MM.1S (cell line): ENCODE measurements around the gene THSD7B.

Source experiments
- DNase-seq: peaks from one replicate; pipeline ENCODE4 v3.0.0-alpha.2; 2015
- H2AFZ ChIP-seq: fragments of 300-600 bp; sonication (generic); 2 replicates; pipeline ENCODE4 v1.6.0; 2016; ENCODE audit warnings: antibody characterized with exemption, low read length
- H3F3A ChIP-seq: fragments of 300-600 bp; sonication (generic); 2 replicates; pipeline ENCODE4 v1.6.1; 2016; ENCODE audit warnings: mild to moderate bottlenecking, antibody characterized with exemption, low read length, moderate library complexity, mixed read lengths; ENCODE audit not compliant: insufficient read depth
- H3K27ac ChIP-seq: fragments of 300-600 bp; sonication (generic); 2 replicates; pipeline ENCODE4 v1.5.1; 2016; ENCODE audit warnings: mild to moderate bottlenecking, low read length
- H3K27me3 ChIP-seq: fragments of 300-600 bp; sonication (generic); replicated peaks from 2 replicates; pipeline ENCODE4 v1.6.0; 2016; ENCODE audit warnings: low read length; ENCODE audit not compliant: insufficient read depth
- H3K36me3 ChIP-seq: fragments of 300-600 bp; sonication (generic); replicated peaks from 2 replicates; pipeline ENCODE4 v1.6.1; 2016; ENCODE audit warnings: mild to moderate bottlenecking, low read length, mixed read lengths; ENCODE audit not compliant: insufficient read depth
- H3K4me1 ChIP-seq: fragments of 300-600 bp; sonication (generic); 2 replicates; pipeline ENCODE4 v1.6.1; 2016; ENCODE audit warnings: low read length, mixed read lengths
- H3K4me2 ChIP-seq: fragments of 300-600 bp; sonication (generic); 2 replicates; pipeline ENCODE4 v1.6.0; 2016; ENCODE audit warnings: low read depth, low read length
- H3K4me3 ChIP-seq: fragments of 300-600 bp; sonication (generic); 2 replicates; pipeline ENCODE4 v1.5.1; 2016; ENCODE audit warnings: low read length, mixed read lengths
- H3K79me2 ChIP-seq: fragments of 300-600 bp; sonication (generic); 2 replicates; pipeline ENCODE4 v1.6.1; 2016; ENCODE audit warnings: mixed run types, low read length, mixed read lengths
- H3K9ac ChIP-seq: fragments of 300-600 bp; sonication (generic); 2 replicates; pipeline ENCODE4 v1.6.1; 2016; ENCODE audit warnings: low read length, mixed read lengths
- H3K9me2 ChIP-seq: fragments of 300-600 bp; sonication (generic); replicated peaks from 2 replicates; pipeline ENCODE4 v1.6.1; 2016; ENCODE audit warnings: mild to moderate bottlenecking, low read length, mixed read lengths; ENCODE audit not compliant: insufficient read depth
- H3K9me3 ChIP-seq: fragments of 300-600 bp; sonication (generic); replicated peaks from 2 replicates; pipeline ENCODE4 v1.6.1; 2016; ENCODE audit warnings: mild to moderate bottlenecking, low read length, mixed read lengths; ENCODE audit not compliant: insufficient read depth
- H4K20me1 ChIP-seq: fragments of 300-600 bp; sonication (generic); 2 replicates; pipeline ENCODE4 v1.6.1; 2016; ENCODE audit warnings: mild to moderate bottlenecking, low read length, moderate library complexity, mixed read lengths; ENCODE audit not compliant: insufficient read depth
- CTCF ChIP-seq: fragments of 300-600 bp; sonication (generic); IDR thresholded peaks from 2 replicates; pipeline ENCODE4 v1.5.1; 2016; ENCODE audit warnings: antibody characterized with exemption, low read length, mixed read lengths
- EZH2 ChIP-seq: fragments of 300-600 bp; sonication (generic); optimal IDR thresholded peaks from 2 replicates; pipeline ENCODE3; 2017; ENCODE audit warnings: low read depth, mild to moderate bottlenecking, antibody characterized with exemption, low read length, mixed read lengths
- EZH2phosphoT487 ChIP-seq: fragments of 300-600 bp; sonication (generic); IDR thresholded peaks from 2 replicates; pipeline ENCODE4 v1.6.1; 2018; ENCODE audit warnings: antibody characterized with exemption, low read length

THSD7B gene

GRCh38 chr2:137180012-137180411 is 414.7 kb downstream of the THSD7B start:
- no peak for DNase-seq
- Histone ChIP-seq H3K36me3 (no peaks in the 10 kb centered on the region), H3F3A (no peaks in the 10 kb centered on the region), H3K4me2 (no peak overlapping the region), H3K9me2 (no peaks in the 10 kb centered on the region), H3K4me1 (no peaks in the 10 kb centered on the region), H3K27me3 (no peaks in the 10 kb centered on the region), H4K20me1 (no peaks in the 10 kb centered on the region), H3K4me3 (no peak overlapping the region), H3K9ac (no peak overlapping the region), H3K9me3 (no peaks in the 10 kb centered on the region), H2AFZ (no peak overlapping the region), H3K79me2 (no peaks in the 10 kb centered on the region), H3K27ac (no peak overlapping the region)
- TF ChIP-seq CTCF (no peak), EZH2phosphoT487 (no peak), EZH2 (no peak)

- no peak overlapping the region for H3K4me3 ChIP-seq
- H3K9ac ChIP-seq: no peak overlapping the region
- no peak overlapping the region for H2AFZ ChIP-seq
- H4K20me1 ChIP-seq: no peaks in the 10 kb centered on the region
- TF ChIP-seq EZH2phosphoT487 (no peak), EZH2 (no peak), CTCF (no peak)
- no peaks in the 10 kb centered on the region for H3K4me1 ChIP-seq
- no peak overlapping the region for H3K27ac ChIP-seq
- H3K79me2 ChIP-seq: no peaks in the 10 kb centered on the region
- no peaks in the 10 kb centered on the region for H3K9me2 ChIP-seq
- DNase-seq: no peak
- H3K9me3 ChIP-seq: no peaks in the 10 kb centered on the region
- no peak overlapping the region for H3K4me2 ChIP-seq
- no peaks in the 10 kb centered on the region for H3K36me3 ChIP-seq
- no peaks in the 10 kb centered on the region for H3F3A ChIP-seq
- no peaks in the 10 kb centered on the region for H3K27me3 ChIP-seq
Observed at GRCh38 chr2:137181370-137181769, 416.0 kb downstream of the THSD7B start.

GRCh38 chr2:137182071-137182470 is 416.7 kb downstream of the THSD7B start:
- TF ChIP-seq EZH2phosphoT487 (no peak), EZH2 (no peak), CTCF (no peak)
- Histone ChIP-seq H3F3A (no peaks in the 10 kb centered on the region), H3K4me1 (no peaks in the 10 kb centered on the region), H3K9ac (no peak overlapping the region), H3K9me3 (no peaks in the 10 kb centered on the region), H4K20me1 (no peaks in the 10 kb centered on the region), H2AFZ (no peak overlapping the region), H3K36me3 (no peaks in the 10 kb centered on the region), H3K4me3 (no peak overlapping the region), H3K27ac (no peak overlapping the region), H3K79me2 (no peaks in the 10 kb centered on the region), H3K4me2 (no peak overlapping the region), H3K9me2 (no peaks in the 10 kb centered on the region), H3K27me3 (no peaks in the 10 kb centered on the region)
- no peak for DNase-seq
